OCI-M2 (cell line): Measurements from ENCODE around the gene ALDOC.

ENCODE experiments used
- DNase-seq: peaks from one replicate; lab custom pipeline; 2025; ENCODE audit not compliant: unreplicated experiment; lab: John Stamatoyannopoulos, UW

Gene ALDOC

GRCh38 chr17:28533091-28533807 lies 43.4 kb downstream of the ALDOC start:
- DNase-seq: no peak

- no peak for DNase-seq
Measured at GRCh38 chr17:28532050-28532960, 44.4 kb downstream of the ALDOC start.

- no peak for DNase-seq
Measured at GRCh38 chr17:28530926-28531325, 45.8 kb downstream of the ALDOC start.

GRCh38 chr17:28530250-28530649 lies 46.4 kb downstream of the ALDOC start:
- no peak for DNase-seq

- no peak for DNase-seq
Measured at GRCh38 chr17:28529013-28529400, 47.7 kb downstream of the ALDOC start.

GRCh38 chr17:28528327-28529012 lies 48.2 kb downstream of the ALDOC start:
- DNase-seq: no peak

- no peak for DNase-seq
Measured at GRCh38 chr17:28527859-28528258, 48.8 kb downstream of the ALDOC start.

- no peak for DNase-seq
Measured at GRCh38 chr17:28527181-28527681, 49.5 kb downstream of the ALDOC start.

GRCh38 chr17:28526381-28526780 lies 50.3 kb downstream of the ALDOC start:
- no peak for DNase-seq

GRCh38 chr17:28524476-28525424 lies 51.9 kb downstream of the ALDOC start:
- no peak for DNase-seq

GRCh38 chr17:28523876-28524275 lies 52.8 kb downstream of the ALDOC start:
- DNase-seq: no peak

- DNase-seq: no peak
Measured at GRCh38 chr17:28523186-28523585, 53.5 kb downstream of the ALDOC start.
